Keratinocyte (primary cell): ENCODE data around the gene RAF1. TPM values are rescaled to one million over a fixed set of nuclear protein-coding genes. Genes with fewer than 3 reads are reported as not detected.

Source experiments
- DNase-seq: peaks from one replicate; pipeline ENCODE4 v3.0.0-alpha.2; 2011; ENCODE audit warnings: low read depth, missing footprints, low spot score
- FAIRE-seq: peaks from 2 replicates; lab custom pipeline; 2011; peaks lifted over from hg19 to GRCh38; lab: Jason Lieb, UNC
- H2AFZ ChIP-seq: 2 replicates; pipeline ENCODE4 v1.6.0; 2012; ENCODE audit warnings: low read length, control low read depth, inconsistent platforms; ENCODE audit not compliant: control insufficient read depth
- H3K27ac ChIP-seq: 2 replicates; pipeline ENCODE4 v1.5.1; 2011; ENCODE audit warnings: low read length; ENCODE audit not compliant: control insufficient read depth, insufficient read depth
- H3K27me3 ChIP-seq: 3 replicates; pipeline ENCODE4 v1.6.0; 2011; ENCODE audit warnings: low read length; ENCODE audit not compliant: control insufficient read depth, insufficient read depth; ENCODE audit errors: extremely low read depth
- H3K36me3 ChIP-seq, 2 experiments: 2 replicates in 1 of 2; 3 replicates in 1 of 2; pipeline ENCODE4 v1.5.1; 2011; ENCODE audit warnings: low read length in 2 of 2, mild to moderate bottlenecking in 1 of 2; ENCODE audit not compliant: control insufficient read depth in 2 of 2, insufficient read depth in 2 of 2; ENCODE audit errors: extremely low read depth in 1 of 2
- H3K4me1 ChIP-seq: 3 replicates; pipeline ENCODE4 v1.5.1; 2011; ENCODE audit warnings: low read length; ENCODE audit not compliant: control insufficient read depth, insufficient read depth; ENCODE audit errors: extremely low read depth
- H3K4me2 ChIP-seq: 3 replicates; pipeline ENCODE4 v1.6.0; 2011; ENCODE audit warnings: low read depth, low read length; ENCODE audit not compliant: control insufficient read depth, insufficient read depth; ENCODE audit errors: extremely low read depth
- H3K4me3 ChIP-seq, 3 experiments: fragments of 200-600 bp in 1 of 3; sonication (generic) in 1 of 3; 2 replicates in 2 of 3; 3 replicates in 1 of 3; pipeline ENCODE4 v1.5.1; 2011 to 2016; ENCODE audit warnings: low read length in 3 of 3, mild to moderate bottlenecking in 3 of 3, control low read depth in 2 of 3, inconsistent platforms in 1 of 3, low read depth in 1 of 3, mixed read lengths in 1 of 3, mixed run types in 1 of 3, moderate library complexity in 1 of 3; ENCODE audit not compliant: control insufficient read depth in 2 of 3, insufficient read depth in 2 of 3; ENCODE audit errors: extremely low read depth in 1 of 3
- H3K79me2 ChIP-seq: 2 replicates; pipeline ENCODE4 v1.6.0; 2012; ENCODE audit warnings: low read length; ENCODE audit not compliant: control insufficient read depth, insufficient read depth
- H3K9ac ChIP-seq: 3 replicates; pipeline ENCODE4 v1.6.0; 2011; ENCODE audit warnings: low read length; ENCODE audit not compliant: control insufficient read depth, insufficient read depth; ENCODE audit errors: extremely low read depth
- H3K9me1 ChIP-seq: 3 replicates; pipeline ENCODE4 v1.6.0; 2011; ENCODE audit warnings: low read length; ENCODE audit not compliant: control insufficient read depth, insufficient read depth; ENCODE audit errors: extremely low read depth
- H3K9me3 ChIP-seq: 2 replicates; pipeline ENCODE4 v1.5.1; 2012; ENCODE audit warnings: low read depth, low read length; ENCODE audit not compliant: control insufficient read depth
- H4K20me1 ChIP-seq: 3 replicates; pipeline ENCODE4 v1.6.0; 2011; ENCODE audit warnings: low read length; ENCODE audit not compliant: control insufficient read depth, insufficient read depth; ENCODE audit errors: extremely low read depth
- CTCF ChIP-seq, 3 experiments: IDR thresholded peaks in 1 of 3; conservative IDR thresholded peaks in 1 of 3; optimal IDR thresholded peaks in 1 of 3; 2 replicates in 2 of 3; 3 replicates in 1 of 3; pipeline versions ENCODE3 to v1.5.1; 2011; ENCODE audit warnings: low read length in 3 of 3, mild to moderate bottlenecking in 3 of 3, moderate library complexity in 2 of 3, control low read depth in 1 of 3, inconsistent platforms in 1 of 3; ENCODE audit not compliant: insufficient read depth in 2 of 3; ENCODE audit errors: extremely low read depth in 1 of 3
- EZH2 ChIP-seq: IDR thresholded peaks from one replicate; pipeline ENCODE4 v1.6.1; 2012; ENCODE audit warnings: inconsistent platforms, mild to moderate bottlenecking, low read length, moderate library complexity
- dilution Hi-C: fragments of 300-500 bp; cut with MboI; formaldehyde crosslinking; loops from one replicate; pipeline ENCODE4 v1.7.0; 2020; ENCODE audit warnings: low sequenced_read_pairs; ENCODE audit not compliant: extremely low pct_ligation_motif_present
- polyA plus RNA-seq, 5 experiments: library from polyadenylated mRNA; depleted of rRNA in 3 of 5; stranded (reverse) in 3 of 5; stranded (forward) in 1 of 5; unstranded in 1 of 5; fragments of >200 nt; gene quantifications; 1 replicate in 1 of 5; 2 replicates in 3 of 5; 3 replicates in 1 of 5; pipeline versions ENCODE4 v1.2.1 to v1.2.3, GENCODE V29; 2011 to 2012; ENCODE audit warnings: missing spikeins in 2 of 5, low read depth in 1 of 5, low replicate concordance in 1 of 5

Gene RAF1
- polyA plus RNA-seq, 1 donor (not counting 4 experiments of a cell fraction or from before 2014, with no cell fraction given) = 80.1 TPM

GRCh38 chr3:12588039-12589009 lies 75.6 kb downstream of the RAF1 start:
- DNase-seq = no peak
- Histone ChIP-seq H3K27me3 (no peaks in the 10 kb centered on the region), H3K4me3 (no peak overlapping the region), H3K27ac (no peak overlapping the region), H3K36me3 (peaks cover 28 to 59% of the 10 kb centered on the region in 2 experiments), H4K20me1 (no peaks in the 10 kb centered on the region), H3K9me3 (no peaks in the 10 kb centered on the region), H3K9me1 (no peaks in the 10 kb centered on the region), H3K9ac (no peak overlapping the region), H2AFZ (no peak overlapping the region), H3K4me1 (peaks cover 12% of the 10 kb centered on the region), H3K4me2 (no peak overlapping the region), H3K79me2 (no peaks in the 10 kb centered on the region)
- dilution Hi-C loops = no loop called here
- FAIRE-seq = no peak
- TF ChIP-seq EZH2 (no peak), CTCF (optimal IDR thresholded peaks at IDR 0.05 in 1 of 3, IDR thresholded peaks at IDR 0.05 in 1 of 3, conservative IDR thresholded peaks at IDR 0.05 in 1 of 3; ENCODE audit: extremely low read depth in 1 of 3, insufficient read depth in 2 of 3, low read length in 3 of 3) (no peak)

GRCh38 chr3:12586403-12586802 lies 77.5 kb downstream of the RAF1 start:
- Histone ChIP-seq H3K27me3 (no peaks in the 10 kb centered on the region), H3K27ac (no peak overlapping the region), H3K36me3 (peaks cover 28 to 65% of the 10 kb centered on the region in 2 experiments), H3K9me1 (no peaks in the 10 kb centered on the region), H3K4me3 (no peak overlapping the region), H3K9me3 (no peaks in the 10 kb centered on the region), H2AFZ (no peak overlapping the region), H3K79me2 (no peaks in the 10 kb centered on the region), H3K4me1 (peaks cover 12% of the 10 kb centered on the region), H3K4me2 (no peak overlapping the region), H3K9ac (no peak overlapping the region), H4K20me1 (no peaks in the 10 kb centered on the region)
- FAIRE-seq (no peak), DNase-seq (no peak)
- TF ChIP-seq CTCF (optimal IDR thresholded peaks at IDR 0.05 in 1 of 3, IDR thresholded peaks at IDR 0.05 in 1 of 3, conservative IDR thresholded peaks at IDR 0.05 in 1 of 3; ENCODE audit: extremely low read depth in 1 of 3, insufficient read depth in 2 of 3, low read length in 3 of 3) = no peak
- no peak for TF ChIP-seq EZH2
- dilution Hi-C loops = no loop called here
